OCI-LY1 (cell line): ENCODE data around the gene ANKFN1.
"Not testable (repeated sequence)": the region's sequence is repeated elsewhere in the genome, so short reads cannot be mapped to it uniquely, and the experiment has no call there.

Experiments used
- H2AFZ ChIP-seq: fragments of 200-600 bp; sonication (generic), shearing (Covaris generic); 2 replicates; pipeline ENCODE4 v1.6.0; 2014; ENCODE audit warnings: antibody characterized with exemption, mild to moderate bottlenecking, low read length
- H3F3A ChIP-seq: fragments of 200-600 bp; sonication (generic), shearing (Covaris generic); 2 replicates; pipeline ENCODE4 v1.6.0; 2014; ENCODE audit warnings: mild to moderate bottlenecking, antibody characterized with exemption, low read length, moderate library complexity; ENCODE audit not compliant: insufficient read depth
- H3K27ac ChIP-seq: fragments of 200-600 bp; sonication (generic); 2 replicates; pipeline ENCODE4 v1.5.1; 2014; ENCODE audit warnings: low read length, mixed run types, mild to moderate bottlenecking, low read depth; ENCODE audit not compliant: poor library complexity, severe bottlenecking
- H3K27me3 ChIP-seq: fragments of 200-600 bp; sonication (generic); 2 replicates; pipeline ENCODE4 v1.6.0; 2014; ENCODE audit warnings: antibody characterized with exemption, mild to moderate bottlenecking, low read length, moderate library complexity; ENCODE audit not compliant: insufficient read depth
- H3K36me3 ChIP-seq: fragments of 200-600 bp; sonication (generic); 2 replicates; pipeline ENCODE4 v1.6.1; 2014; ENCODE audit warnings: mild to moderate bottlenecking, antibody characterized with exemption, low read length, moderate library complexity, mixed read lengths; ENCODE audit not compliant: insufficient read depth
- H3K4me1 ChIP-seq: fragments of 200-600 bp; sonication (generic); 2 replicates; pipeline ENCODE4 v1.5.1; 2014; ENCODE audit warnings: mild to moderate bottlenecking, low read length, moderate library complexity; ENCODE audit not compliant: insufficient read depth, severe bottlenecking
- H3K4me2 ChIP-seq: fragments of 200-600 bp; sonication (generic), shearing (Covaris generic); 2 replicates; pipeline ENCODE4 v1.6.1; 2014; ENCODE audit warnings: low read length
- H3K4me3 ChIP-seq: fragments of 200-600 bp; sonication (generic); 2 replicates; pipeline ENCODE4 v1.5.1; 2014; ENCODE audit warnings: low read length, low read depth, mild to moderate bottlenecking, mixed read lengths; ENCODE audit not compliant: poor library complexity, severe bottlenecking
- H3K79me2 ChIP-seq: fragments of 200-600 bp; shearing (Covaris generic); 2 replicates; pipeline ENCODE4 v1.6.1; 2016; ENCODE audit warnings: mixed run types, low read length, mixed read lengths; ENCODE audit not compliant: insufficient read depth
- H3K9ac ChIP-seq: fragments of 200-600 bp; sonication (generic), shearing (Covaris generic); 2 replicates; pipeline ENCODE4 v1.6.1; 2014; ENCODE audit warnings: mild to moderate bottlenecking, low read length, mixed read lengths
- H3K9me2 ChIP-seq: fragments of 200-600 bp; sonication (generic), shearing (Covaris generic); 2 replicates; pipeline ENCODE4 v1.6.1; 2014; ENCODE audit warnings: low read depth, mild to moderate bottlenecking, low read length, mixed read lengths
- H3K9me3 ChIP-seq: fragments of 200-600 bp; shearing (Covaris generic); 2 replicates; pipeline ENCODE4 v1.6.1; 2014; ENCODE audit warnings: low read length, mixed read lengths
- H4K20me1 ChIP-seq: fragments of 200-600 bp; sonication (generic), shearing (Covaris generic); 2 replicates; pipeline ENCODE4 v1.6.0; 2016; ENCODE audit warnings: mild to moderate bottlenecking, low read length; ENCODE audit not compliant: insufficient read depth
- CTCF ChIP-seq: fragments of 200-600 bp; sonication (generic), shearing (Covaris generic); IDR thresholded peaks from 2 replicates; pipeline ENCODE4 v1.5.1; 2017; ENCODE audit warnings: mild to moderate bottlenecking, antibody characterized with exemption, low read length, moderate library complexity, mixed read lengths
- EZH2 ChIP-seq: fragments of 200-600 bp; sonication (generic), shearing (Covaris generic); IDR thresholded peaks from 2 replicates; pipeline ENCODE4 v1.8.0; 2017; ENCODE audit warnings: borderline replicate concordance, mixed run types, mild to moderate bottlenecking, antibody characterized with exemption, low read length, moderate library complexity, mixed read lengths

The ANKFN1 gene

GRCh38 chr17:56407086-56407485 lies 253.8 kb downstream of the ANKFN1 start:
- Histone ChIP-seq H3K27ac (no peak overlapping the region), H2AFZ (no peak overlapping the region), H3K4me1 (no peaks in the 10 kb centered on the region), H3K9me3 (no peaks in the 10 kb centered on the region), H3K9ac (no peak overlapping the region), H3F3A (no peaks in the 10 kb centered on the region), H3K27me3 (no peaks in the 10 kb centered on the region), H3K36me3 (no peaks in the 10 kb centered on the region), H3K4me2 (no peak overlapping the region), H3K79me2 (no peaks in the 10 kb centered on the region), H3K4me3 (no peak overlapping the region), H4K20me1 (no peaks in the 10 kb centered on the region), H3K9me2 (no peaks in the 10 kb centered on the region)
- TF ChIP-seq EZH2 (no peak), CTCF (no peak)

- H2AFZ ChIP-seq, H3K9me2 ChIP-seq, H3K4me3 ChIP-seq, H3K9ac ChIP-seq, H3K27me3 ChIP-seq, H3K9me3 ChIP-seq, H3K4me2 ChIP-seq, H4K20me1 ChIP-seq, H3K4me1 ChIP-seq, H3K79me2 ChIP-seq, H3K27ac ChIP-seq, H3K36me3 ChIP-seq, H3F3A ChIP-seq: not testable (repeated sequence)
These were observed 259.1 kb downstream of the ANKFN1 start for GRCh38 chr17:56412356-56412755.

GRCh38 chr17:56416682-56417351 lies 263.5 kb downstream of the ANKFN1 start:
- Histone ChIP-seq H3K9ac (no peak overlapping the region), H3K27ac (no peak overlapping the region), H3K79me2 (no peaks in the 10 kb centered on the region), H3K4me1 (no peaks in the 10 kb centered on the region), H3F3A (no peaks in the 10 kb centered on the region), H3K9me2 (no peaks in the 10 kb centered on the region), H3K4me3 (no peak overlapping the region), H2AFZ (no peak overlapping the region), H3K36me3 (no peaks in the 10 kb centered on the region), H3K9me3 (no peaks in the 10 kb centered on the region), H4K20me1 (no peaks in the 10 kb centered on the region), H3K4me2 (no peak overlapping the region), H3K27me3 (no peaks in the 10 kb centered on the region)
- TF ChIP-seq CTCF (no peak), EZH2 (no peak)

GRCh38 chr17:56424005-56424404 lies 270.7 kb downstream of the ANKFN1 start:
- Histone ChIP-seq H3K36me3 (no peaks in the 10 kb centered on the region), H3K4me2 (no peak overlapping the region), H3K9me2 (no peaks in the 10 kb centered on the region), H3F3A (no peaks in the 10 kb centered on the region), H3K27ac (no peak overlapping the region), H3K4me1 (no peaks in the 10 kb centered on the region), H3K9me3 (no peaks in the 10 kb centered on the region), H3K27me3 (no peaks in the 10 kb centered on the region), H3K79me2 (no peaks in the 10 kb centered on the region), H3K4me3 (no peak overlapping the region), H2AFZ (no peak overlapping the region), H3K9ac (no peak overlapping the region), H4K20me1 (no peaks in the 10 kb centered on the region)
- no peak for TF ChIP-seq EZH2
- no peak for TF ChIP-seq CTCF
